SK-N-SH (cell line): ENCODE results near the gene TELO2. TPM values are rescaled to one million over a fixed set of nuclear protein-coding genes. Genes with fewer than 3 reads are reported as not detected.

ENCODE experiments used
- CTCF ChIA-PET: fragments of 300-600, 350-600 bp; formaldehyde crosslinking; extraction: SDS; loops from one replicate; lab custom pipeline; 2021; lab: Yijun Ruan, JAX
- POLR2A ChIA-PET: fragments of 350-600 bp; sonication (Branson Sonifier 250); formaldehyde crosslinking; extraction: SDS; loops from one replicate; lab custom pipeline; 2020; ENCODE audit warnings: antibody characterized with exemption, inconsistent platforms; lab: Yijun Ruan, JAX
- DNase-seq: peaks from one replicate; pipeline ENCODE4 v3.0.0; 2012
- H2AFZ ChIP-seq: fragments of 200-600 bp; sonication (generic); 2 replicates; pipeline ENCODE4 v1.8.1; 2016; ENCODE audit warnings: antibody characterized with exemption, mild to moderate bottlenecking, low read depth
- H3F3A ChIP-seq: fragments of 200-600 bp; sonication (generic); replicated peaks from 2 replicates; pipeline ENCODE3; 2016; ENCODE audit warnings: antibody characterized with exemption, mild to moderate bottlenecking; ENCODE audit not compliant: insufficient read depth
- H3K27ac ChIP-seq, 2 experiments: fragments of 200-500 bp in 1 of 2; fragments of 200-600 bp in 1 of 2; sonication (Bioruptor generic) in 1 of 2; sonication (generic), shearing (Covaris generic) in 1 of 2; 2 replicates each; pipeline versions ENCODE4 v1.5.1 to v1.6.1; 2014 to 2016; ENCODE audit warnings: low read depth in 2 of 2, inconsistent platforms in 1 of 2, low read length in 1 of 2, mild to moderate bottlenecking in 1 of 2, mixed read lengths in 1 of 2
- H3K27me3 ChIP-seq: fragments of 200-600 bp; sonication (generic), shearing (Covaris generic); 2 replicates; pipeline ENCODE4 v1.6.1; 2016; ENCODE audit warnings: mixed run types; ENCODE audit not compliant: insufficient read depth
- H3K36me3 ChIP-seq, 2 experiments: fragments of 200-500 bp in 1 of 2; fragments of 200-600 bp in 1 of 2; sonication (Bioruptor generic) in 1 of 2; sonication (generic) in 1 of 2; replicated peaks in 1 of 2; 2 replicates each; pipeline versions ENCODE3 to v1.5.1; 2014 to 2016; ENCODE audit warnings: low read length in 1 of 2, mild to moderate bottlenecking in 1 of 2; ENCODE audit not compliant: insufficient read depth in 2 of 2, control insufficient read depth in 1 of 2
- H3K4me1 ChIP-seq, 2 experiments: fragments of 200-500 bp in 1 of 2; fragments of 200-600 bp in 1 of 2; sonication (Bioruptor generic) in 1 of 2; sonication (generic), shearing (Covaris generic) in 1 of 2; 2 replicates each; pipeline versions ENCODE4 v1.5.1 to v1.6.1; 2014 to 2016; ENCODE audit warnings: low read depth in 1 of 2, low read length in 1 of 2, mixed run types in 1 of 2; ENCODE audit not compliant: insufficient read depth in 2 of 2, control insufficient read depth in 1 of 2
- H3K4me2 ChIP-seq: fragments of 200-600 bp; sonication (generic), shearing (Covaris generic); 2 replicates; pipeline ENCODE4 v1.6.1; 2017; ENCODE audit warnings: mixed run types
- H3K4me3 ChIP-seq, 2 experiments: fragments of 200-500 bp in 1 of 2; fragments of 200-600 bp in 1 of 2; sonication (Bioruptor generic) in 1 of 2; sonication (generic), shearing (Covaris generic) in 1 of 2; 2 replicates each; pipeline versions ENCODE4 v1.5.1 to v1.8.1; 2014 to 2016; ENCODE audit warnings: low read depth in 2 of 2, inconsistent platforms in 1 of 2, low read length in 1 of 2, mild to moderate bottlenecking in 1 of 2, mixed read lengths in 1 of 2, moderate library complexity in 1 of 2
- H3K79me2 ChIP-seq: fragments of 200-600 bp; sonication (generic); 2 replicates; pipeline ENCODE4 v1.8.1; 2017; ENCODE audit warnings: mild to moderate bottlenecking; ENCODE audit not compliant: insufficient read depth
- H3K9ac ChIP-seq: fragments of 200-600 bp; sonication (generic); 2 replicates; pipeline ENCODE4 v1.6.1; 2017; ENCODE audit warnings: mixed run types
- H3K9me2 ChIP-seq: fragments of 200-600 bp; sonication (generic); 2 replicates; pipeline ENCODE4 v1.6.1; 2017; ENCODE audit warnings: mixed run types
- H3K9me3 ChIP-seq: fragments of 200-600 bp; sonication (generic); 2 replicates; pipeline ENCODE4 v1.6.1; 2017; ENCODE audit warnings: mixed run types, mild to moderate bottlenecking, moderate library complexity
- H4K20me1 ChIP-seq: fragments of 200-600 bp; sonication (generic); 2 replicates; pipeline ENCODE4 v1.6.1; 2017; ENCODE audit warnings: mild to moderate bottlenecking, mixed run types; ENCODE audit not compliant: insufficient read depth
- ELF1 ChIP-seq: IDR thresholded peaks from 2 replicates; pipeline ENCODE4 v1.4.0; 2012
- EZH2phosphoT487 ChIP-seq: fragments of 200-600 bp; sonication (generic); IDR thresholded peaks from 2 replicates; pipeline ENCODE4 v1.6.1; 2017; ENCODE audit warnings: low read depth, mixed run types, mild to moderate bottlenecking, antibody characterized with exemption, moderate library complexity, borderline replicate concordance
- FOSL2 ChIP-seq: IDR thresholded peaks from 2 replicates; pipeline ENCODE4 v1.4.0; 2012; ENCODE audit warnings: low read depth, mild to moderate bottlenecking, moderate library complexity, borderline replicate concordance
- FOXM1 ChIP-seq: IDR thresholded peaks from 2 replicates; pipeline ENCODE4 v1.4.0; 2012; ENCODE audit warnings: low read depth, mild to moderate bottlenecking
- GABPA ChIP-seq: IDR thresholded peaks from 2 replicates; pipeline ENCODE4 v1.4.0; 2012; ENCODE audit warnings: low read depth, mild to moderate bottlenecking
- GATA2 ChIP-seq: sonication (generic); formaldehyde crosslinking; IDR thresholded peaks from 2 replicates; pipeline ENCODE4 v1.5.0; 2020; ENCODE audit warnings: mild to moderate bottlenecking, missing genetic modification reagents
- JUND ChIP-seq: IDR thresholded peaks from 2 replicates; pipeline ENCODE4 v1.4.0; 2012
- MAX ChIP-seq: IDR thresholded peaks from 2 replicates; pipeline ENCODE4 v1.4.0; 2012; ENCODE audit warnings: low read depth
- POLR2AphosphoS5 ChIP-seq: IDR thresholded peaks from 2 replicates; pipeline ENCODE4 v1.6.1; 2012; ENCODE audit warnings: low read depth, low read length
- RAD21 ChIP-seq: IDR thresholded peaks from 2 replicates; pipeline ENCODE4 v1.6.1; 2012; ENCODE audit warnings: mild to moderate bottlenecking, low read length
- RCOR1 ChIP-seq: fragments of 150-350 bp; IDR thresholded peaks from 2 replicates; pipeline ENCODE4 v1.6.1; 2017; ENCODE audit warnings: antibody characterized with exemption, low read length
- RFX5 ChIP-seq: IDR thresholded peaks from 2 replicates; pipeline ENCODE4 v1.6.1; 2012; ENCODE audit warnings: mild to moderate bottlenecking, improper control_type of control experiment, low read length
- RXRA ChIP-seq: IDR thresholded peaks from 2 replicates; pipeline ENCODE4 v1.4.0; 2012; ENCODE audit warnings: low read depth, mild to moderate bottlenecking, borderline replicate concordance
- SIN3A ChIP-seq: IDR thresholded peaks from 2 replicates; pipeline ENCODE4 v1.6.1; 2012; ENCODE audit warnings: low read depth, mild to moderate bottlenecking, low read length, moderate library complexity, borderline replicate concordance
- SMC3 ChIP-seq: IDR thresholded peaks from 2 replicates; pipeline ENCODE4 v1.6.1; 2012; ENCODE audit warnings: low read depth, low read length, improper control_type of control experiment
- TCF12 ChIP-seq: IDR thresholded peaks from 2 replicates; pipeline ENCODE4 v1.4.0; 2012
- USF2 ChIP-seq: fragments of 150-350 bp; IDR thresholded peaks from 2 replicates; pipeline ENCODE4 v1.6.1; 2017; ENCODE audit warnings: antibody characterized with exemption, low read length, low read depth, borderline replicate concordance
- YY1 ChIP-seq: IDR thresholded peaks from 2 replicates; pipeline ENCODE4 v1.4.0; 2012; ENCODE audit warnings: low read depth, mild to moderate bottlenecking
- WGBS: methylation state at CpG from one replicate; pipeline ENCODE4 v1.1.6; 2017; ENCODE audit warnings: low lambda C conversion rate; 5-methylcytosine and 5-hydroxymethylcytosine counted together
- polyA plus RNA-seq, 3 experiments: library from polyadenylated mRNA; depleted of rRNA; stranded (reverse); fragments of >200 nt; gene quantifications; 2 replicates each; pipeline ENCODE4 v1.2.3, GENCODE V29; 2012
- TF ChIP-seq, protein P1 (sequence below): fragments of 200-600 bp; sonication (generic); IDR thresholded peaks from 2 replicates; pipeline ENCODE4 v1.6.1; 2017; ENCODE audit warnings: antibody characterized with exemption, mild to moderate bottlenecking, moderate library complexity
- TF ChIP-seq, protein P2 (sequence below): fragments of 150-350 bp; IDR thresholded peaks from 2 replicates; pipeline ENCODE4 v1.6.1; 2016; ENCODE audit warnings: mild to moderate bottlenecking, low read depth, low read length
- TF ChIP-seq, protein P3 (sequence below): IDR thresholded peaks from 2 replicates; pipeline ENCODE4 v1.4.0; 2012; ENCODE audit warnings: low read depth, borderline replicate concordance

TELO2 gene
- polyA plus RNA-seq, 1 of the 3 experiments (the other 2 are of a cell fraction), result 24.2 TPM

- H3K9ac ChIP-seq, result no peak overlapping the region
- CTCF ChIA-PET, result no interaction called here
- no peak overlapping the region for H2AFZ ChIP-seq
- H3K4me2 ChIP-seq, result no peak overlapping the region
- no peaks in the 10 kb centered on the region for H3K79me2 ChIP-seq
- POLR2A ChIA-PET, result no interaction called here
- no peaks in the 10 kb centered on the region for H3K4me1 ChIP-seq
- no peaks in the 10 kb centered on the region for H3K9me3 ChIP-seq
- WGBS, result 97% methylated on average over 10 of the region's 21 CpGs
- H3K9me2 ChIP-seq, result no peaks in the 10 kb centered on the region
- no peak overlapping the region for H3K4me3 ChIP-seq
- H3K27ac ChIP-seq, result no peak overlapping the region
- H3K36me3 ChIP-seq, result peaks cover 0 to 38% of the 10 kb centered on the region in 2 experiments
- no peak for TF ChIP-seq USF2
- no peak for TF ChIP-seq FOSL2
- TF ChIP-seq RAD21, result no peak
- TF ChIP-seq, protein P1, sequence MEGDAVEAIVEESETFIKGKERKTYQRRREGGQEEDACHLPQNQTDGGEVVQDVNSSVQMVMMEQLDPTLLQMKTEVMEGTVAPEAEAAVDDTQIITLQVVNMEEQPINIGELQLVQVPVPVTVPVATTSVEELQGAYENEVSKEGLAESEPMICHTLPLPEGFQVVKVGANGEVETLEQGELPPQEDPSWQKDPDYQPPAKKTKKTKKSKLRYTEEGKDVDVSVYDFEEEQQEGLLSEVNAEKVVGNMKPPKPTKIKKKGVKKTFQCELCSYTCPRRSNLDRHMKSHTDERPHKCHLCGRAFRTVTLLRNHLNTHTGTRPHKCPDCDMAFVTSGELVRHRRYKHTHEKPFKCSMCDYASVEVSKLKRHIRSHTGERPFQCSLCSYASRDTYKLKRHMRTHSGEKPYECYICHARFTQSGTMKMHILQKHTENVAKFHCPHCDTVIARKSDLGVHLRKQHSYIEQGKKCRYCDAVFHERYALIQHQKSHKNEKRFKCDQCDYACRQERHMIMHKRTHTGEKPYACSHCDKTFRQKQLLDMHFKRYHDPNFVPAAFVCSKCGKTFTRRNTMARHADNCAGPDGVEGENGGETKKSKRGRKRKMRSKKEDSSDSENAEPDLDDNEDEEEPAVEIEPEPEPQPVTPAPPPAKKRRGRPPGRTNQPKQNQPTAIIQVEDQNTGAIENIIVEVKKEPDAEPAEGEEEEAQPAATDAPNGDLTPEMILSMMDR, result no peak
- TF ChIP-seq EZH2phosphoT487, result no peak
- TF ChIP-seq, protein P2, sequence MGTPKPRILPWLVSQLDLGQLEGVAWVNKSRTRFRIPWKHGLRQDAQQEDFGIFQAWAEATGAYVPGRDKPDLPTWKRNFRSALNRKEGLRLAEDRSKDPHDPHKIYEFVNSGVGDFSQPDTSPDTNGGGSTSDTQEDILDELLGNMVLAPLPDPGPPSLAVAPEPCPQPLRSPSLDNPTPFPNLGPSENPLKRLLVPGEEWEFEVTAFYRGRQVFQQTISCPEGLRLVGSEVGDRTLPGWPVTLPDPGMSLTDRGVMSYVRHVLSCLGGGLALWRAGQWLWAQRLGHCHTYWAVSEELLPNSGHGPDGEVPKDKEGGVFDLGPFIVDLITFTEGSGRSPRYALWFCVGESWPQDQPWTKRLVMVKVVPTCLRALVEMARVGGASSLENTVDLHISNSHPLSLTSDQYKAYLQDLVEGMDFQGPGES, result no peak
- TF ChIP-seq ELF1, result no peak
- TF ChIP-seq TCF12, result no peak
- TF ChIP-seq JUND, result no peak
- no peak for TF ChIP-seq RFX5
- no peak for TF ChIP-seq POLR2AphosphoS5
- no peak for TF ChIP-seq SMC3
- TF ChIP-seq RXRA, result no peak
- H3F3A ChIP-seq, result no peaks in the 10 kb centered on the region
- no peak for DNase-seq
- H4K20me1 ChIP-seq, result no peaks in the 10 kb centered on the region
- H3K27me3 ChIP-seq, result no peaks in the 10 kb centered on the region
Measured at GRCh38 chr16:1450841-1451240, 42.3 kb upstream of the TELO2 start.

DNA sequence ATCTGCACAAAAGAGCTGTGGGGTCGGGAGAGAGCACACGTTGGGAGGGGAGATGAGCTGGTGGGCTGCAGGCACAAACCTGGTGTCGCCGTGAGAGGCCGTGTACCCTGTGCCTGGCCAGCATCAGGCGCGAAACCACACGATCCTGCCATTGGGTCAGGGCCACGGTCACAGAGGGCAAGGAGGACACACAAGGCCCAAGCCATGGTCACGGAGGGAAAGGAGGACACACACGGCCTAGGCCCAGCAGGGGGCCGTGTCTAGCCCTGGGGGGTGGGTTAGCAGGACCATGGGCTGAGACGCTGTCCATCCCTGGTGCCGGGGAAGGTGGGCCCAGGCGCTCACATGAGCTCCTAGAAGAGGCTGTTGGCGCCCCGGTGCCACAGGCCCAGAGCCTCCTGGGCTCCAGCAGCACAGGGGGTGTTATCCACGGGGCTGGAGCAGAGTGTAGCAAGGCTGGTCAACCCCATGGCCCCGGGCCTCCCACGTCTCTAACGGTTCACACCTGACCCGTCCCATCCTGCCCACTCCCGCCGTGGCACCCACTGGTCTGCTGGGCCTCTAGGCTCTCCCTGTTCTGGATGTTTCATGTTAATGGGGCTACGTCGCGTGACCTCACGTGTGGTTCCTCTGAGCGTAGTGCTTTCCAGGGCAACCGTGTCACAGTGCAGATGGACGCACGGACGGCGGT is 41.3 kb upstream of the TELO2 start:
- no peaks in the 10 kb centered on the region for H3K79me2 ChIP-seq
- H2AFZ ChIP-seq, result no peak overlapping the region
- H3K9me2 ChIP-seq, result no peaks in the 10 kb centered on the region
- no peak overlapping the region for H3K9ac ChIP-seq
- WGBS, result 94% methylated on average over 14 of the region's 34 CpGs
- no peaks in the 10 kb centered on the region for H3K4me1 ChIP-seq
- no peaks in the 10 kb centered on the region for H3K27me3 ChIP-seq
- H4K20me1 ChIP-seq, result no peaks in the 10 kb centered on the region
- H3K4me3 ChIP-seq, result no peak overlapping the region
- no peaks in the 10 kb centered on the region for H3F3A ChIP-seq
- no peaks in the 10 kb centered on the region for H3K9me3 ChIP-seq
- ChIA-PET CTCF (no interaction called here), POLR2A (no interaction called here)
- no peak overlapping the region for H3K4me2 ChIP-seq
- no peak for DNase-seq
- peaks cover 0 to 39% of the 10 kb centered on the region in 2 experiments for H3K36me3 ChIP-seq
- no peak overlapping the region for H3K27ac ChIP-seq
- TF ChIP-seq YY1, result no peak
- no peak for TF ChIP-seq GATA2
- no peak for TF ChIP-seq GABPA
- TF ChIP-seq, protein P3, sequence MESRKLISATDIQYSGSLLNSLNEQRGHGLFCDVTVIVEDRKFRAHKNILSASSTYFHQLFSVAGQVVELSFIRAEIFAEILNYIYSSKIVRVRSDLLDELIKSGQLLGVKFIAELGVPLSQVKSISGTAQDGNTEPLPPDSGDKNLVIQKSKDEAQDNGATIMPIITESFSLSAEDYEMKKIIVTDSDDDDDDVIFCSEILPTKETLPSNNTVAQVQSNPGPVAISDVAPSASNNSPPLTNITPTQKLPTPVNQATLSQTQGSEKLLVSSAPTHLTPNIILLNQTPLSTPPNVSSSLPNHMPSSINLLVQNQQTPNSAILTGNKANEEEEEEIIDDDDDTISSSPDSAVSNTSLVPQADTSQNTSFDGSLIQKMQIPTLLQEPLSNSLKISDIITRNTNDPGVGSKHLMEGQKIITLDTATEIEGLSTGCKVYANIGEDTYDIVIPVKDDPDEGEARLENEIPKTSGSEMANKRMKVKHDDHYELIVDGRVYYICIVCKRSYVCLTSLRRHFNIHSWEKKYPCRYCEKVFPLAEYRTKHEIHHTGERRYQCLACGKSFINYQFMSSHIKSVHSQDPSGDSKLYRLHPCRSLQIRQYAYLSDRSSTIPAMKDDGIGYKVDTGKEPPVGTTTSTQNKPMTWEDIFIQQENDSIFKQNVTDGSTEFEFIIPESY, result no peak
- TF ChIP-seq FOXM1, result no peak
- no peak for TF ChIP-seq RCOR1
- TF ChIP-seq FOSL2, result no peak
- no peak for TF ChIP-seq SIN3A
- TF ChIP-seq MAX, result no peak
- TF ChIP-seq, protein P2, result no peak
- no peak for TF ChIP-seq POLR2AphosphoS5
